ENCODE measurements around the gene MAP3K7CL.
A peak's percentile ranks its signal among the peaks of the same experiment; 100 is the strongest.

Gene MAP3K7CL

GRCh38 chr21:29135481-29135880, 5.0 kb downstream of the MAP3K7CL start:
- TF ChIP-seq SIN3A (IDR thresholded peaks at IDR 0.05; ENCODE audit: borderline replicate concordance, insufficient read depth, low read length) (no peak), TAF1 (IDR thresholded peaks at IDR 0.05; ENCODE audit: borderline replicate concordance, insufficient read depth, low read length) (no peak), REST (IDR thresholded peaks at IDR 0.05; ENCODE audit: insufficient read depth in 1 of 2, low read depth in 2 of 2, low read length in 2 of 2) (no peak), FOXP2 (optimal IDR thresholded peaks at IDR 0.05; ENCODE audit: borderline replicate concordance, extremely low read depth, extremely low read length, insufficient read depth) (no peak), POLR2AphosphoS5 (IDR thresholded peaks at IDR 0.05; ENCODE audit: low read depth, low read length) (no peak)

- TF ChIP-seq FOXP2 (optimal IDR thresholded peaks at IDR 0.05; ENCODE audit: borderline replicate concordance, extremely low read depth, extremely low read length, insufficient read depth) = no peak
- no peak for TF ChIP-seq TAF1 (IDR thresholded peaks at IDR 0.05; ENCODE audit: borderline replicate concordance, insufficient read depth, low read length)
- no peak for TF ChIP-seq SIN3A (IDR thresholded peaks at IDR 0.05; ENCODE audit: borderline replicate concordance, insufficient read depth, low read length)
- TF ChIP-seq POLR2AphosphoS5 (IDR thresholded peaks at IDR 0.05; ENCODE audit: low read depth, low read length) = no peak
- no peak for TF ChIP-seq REST (IDR thresholded peaks at IDR 0.05; ENCODE audit: insufficient read depth in 1 of 2, low read depth in 2 of 2, low read length in 2 of 2)
These were observed 5.6 kb downstream of the MAP3K7CL start for GRCh38 chr21:29136033-29136432.

GRCh38 chr21:29144736-29145353, 14.4 kb downstream of the MAP3K7CL start:
- TF ChIP-seq TAF1 (IDR thresholded peaks at IDR 0.05; ENCODE audit: borderline replicate concordance, insufficient read depth, low read length) = no peak
- no peak for TF ChIP-seq POLR2AphosphoS5 (IDR thresholded peaks at IDR 0.05; ENCODE audit: low read depth, low read length)
- TF ChIP-seq SIN3A (IDR thresholded peaks at IDR 0.05; ENCODE audit: borderline replicate concordance, insufficient read depth, low read length) = no peak
- no peak for TF ChIP-seq REST (IDR thresholded peaks at IDR 0.05; ENCODE audit: insufficient read depth in 1 of 2, low read depth in 2 of 2, low read length in 2 of 2)
- TF ChIP-seq FOXP2 (optimal IDR thresholded peaks at IDR 0.05; ENCODE audit: borderline replicate concordance, extremely low read depth, extremely low read length, insufficient read depth) = no peak

DNA sequence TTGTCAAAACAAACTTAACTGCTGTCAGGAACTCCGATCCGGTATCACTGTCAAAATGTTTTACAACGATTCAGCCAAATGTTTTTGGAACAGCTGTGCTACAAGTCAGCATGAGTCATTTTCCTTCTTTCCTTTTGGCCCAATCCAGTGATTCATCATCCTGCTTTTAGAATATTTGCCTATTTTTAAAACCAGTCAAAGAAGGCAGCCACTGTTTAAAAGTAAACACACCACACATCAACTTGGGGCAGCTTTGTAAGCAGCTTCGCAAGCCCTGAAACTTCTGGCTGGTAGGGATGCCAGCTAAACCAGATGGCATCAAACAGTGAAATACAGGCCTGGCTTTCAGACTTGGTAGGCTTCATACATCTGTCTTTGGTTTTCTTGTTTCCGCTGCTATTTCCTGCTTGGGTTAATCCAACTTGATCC, 14.9 kb downstream of the MAP3K7CL start:
- TF ChIP-seq TAF1 (IDR thresholded peaks at IDR 0.05; ENCODE audit: borderline replicate concordance, insufficient read depth, low read length) (no peak), FOXP2 (optimal IDR thresholded peaks at IDR 0.05; ENCODE audit: borderline replicate concordance, extremely low read depth, extremely low read length, insufficient read depth) (peak; percentile 68), SIN3A (IDR thresholded peaks at IDR 0.05; ENCODE audit: borderline replicate concordance, insufficient read depth, low read length) (peak; percentile 91; the same call in 1 of the 2 replicates), REST (IDR thresholded peaks at IDR 0.05; ENCODE audit: insufficient read depth in 1 of 2, low read depth in 2 of 2, low read length in 2 of 2) (no peak), POLR2AphosphoS5 (IDR thresholded peaks at IDR 0.05; ENCODE audit: low read depth, low read length) (no peak)
